HG03571 (cell line): ENCODE results near the gene SIT1.
A peak's percentile ranks its signal among the peaks of the same experiment; 100 is the strongest.

ENCODE experiments used
- ATAC-seq: cut with Tn5 transposase; IDR thresholded peaks from one replicate; pipeline ENCODE4 v1.9.1; 2021; ENCODE audit not compliant: unreplicated experiment

SIT1 gene

GRCh38 chr9:35682520-35683315, 32.0 kb upstream of the SIT1 start:
- ATAC-seq, result no peak

- no peak for ATAC-seq
These were observed 31.3 kb upstream of the SIT1 start for GRCh38 chr9:35682051-35682450.

DNA sequence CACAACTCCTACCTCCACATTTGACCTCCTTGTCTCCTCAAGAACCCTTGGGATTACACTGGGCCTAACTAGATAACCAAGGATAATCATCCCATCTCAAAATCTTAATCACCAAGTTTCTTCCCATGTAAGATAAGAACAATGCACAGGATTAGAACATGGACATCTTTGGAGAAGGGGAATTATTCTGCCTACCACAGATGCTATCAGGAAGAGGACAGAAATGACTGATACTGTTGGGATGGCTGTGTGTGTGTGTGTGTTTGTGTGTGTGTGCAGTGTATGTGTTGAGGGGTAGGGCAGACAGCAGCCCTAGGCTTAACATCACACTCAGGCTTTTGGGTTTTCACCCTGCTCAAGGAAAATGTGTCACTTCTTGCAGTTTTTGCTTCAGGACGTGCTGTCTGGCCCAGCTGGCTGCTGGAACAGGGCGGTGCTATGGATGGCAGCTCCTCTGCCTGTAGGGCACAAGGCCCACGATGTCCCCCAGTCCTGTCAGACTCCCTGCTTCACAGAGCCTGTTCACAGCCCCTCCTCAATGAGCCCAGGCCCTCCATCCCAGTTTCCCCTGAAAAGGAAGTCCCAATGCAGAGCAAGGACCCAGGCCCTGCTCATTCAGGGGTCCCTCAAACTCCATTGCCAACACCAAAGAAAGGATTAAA, 30.7 kb upstream of the SIT1 start:
- no peak for ATAC-seq

DNA sequence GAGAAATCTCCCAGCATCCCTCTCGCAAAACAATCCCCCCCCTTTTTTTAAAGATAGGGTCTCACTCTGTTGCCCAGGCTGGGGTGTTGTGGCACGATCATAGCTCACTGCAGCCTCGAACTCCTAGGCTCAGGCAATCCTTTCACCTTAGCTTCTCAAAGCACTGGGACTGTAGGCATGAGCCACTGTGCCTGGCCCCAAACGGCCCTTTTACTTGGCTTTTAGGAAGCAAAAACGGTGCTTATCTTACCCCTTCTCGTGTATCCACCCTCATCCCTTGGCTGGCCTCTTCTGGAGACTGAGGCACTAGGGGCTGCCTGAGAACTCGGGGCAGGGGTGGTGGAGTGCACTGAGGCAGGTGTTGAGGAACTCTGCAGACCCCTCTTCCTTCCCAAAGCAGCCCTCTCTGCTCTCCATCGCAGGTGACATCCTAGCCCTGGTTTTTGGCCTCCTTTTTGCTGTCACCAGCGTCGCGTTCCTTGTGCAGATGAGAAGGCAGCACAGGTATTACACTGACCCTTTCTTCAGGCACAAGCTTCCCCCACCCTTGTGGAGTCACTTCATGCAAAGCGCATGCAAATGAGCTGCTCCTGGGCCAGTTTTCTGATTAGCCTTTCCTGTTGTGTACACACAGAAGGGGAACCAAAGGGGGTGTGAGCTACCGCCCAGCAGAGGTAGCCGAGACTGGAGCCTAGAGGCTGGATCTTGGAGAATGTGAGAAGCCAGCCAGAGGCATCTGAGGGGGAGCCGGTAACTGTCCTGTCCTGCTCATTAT, 29.8 kb upstream of the SIT1 start:
- no peak for ATAC-seq

- no peak for ATAC-seq
These were observed 29.1 kb upstream of the SIT1 start for GRCh38 chr9:35679766-35680330.

DNA sequence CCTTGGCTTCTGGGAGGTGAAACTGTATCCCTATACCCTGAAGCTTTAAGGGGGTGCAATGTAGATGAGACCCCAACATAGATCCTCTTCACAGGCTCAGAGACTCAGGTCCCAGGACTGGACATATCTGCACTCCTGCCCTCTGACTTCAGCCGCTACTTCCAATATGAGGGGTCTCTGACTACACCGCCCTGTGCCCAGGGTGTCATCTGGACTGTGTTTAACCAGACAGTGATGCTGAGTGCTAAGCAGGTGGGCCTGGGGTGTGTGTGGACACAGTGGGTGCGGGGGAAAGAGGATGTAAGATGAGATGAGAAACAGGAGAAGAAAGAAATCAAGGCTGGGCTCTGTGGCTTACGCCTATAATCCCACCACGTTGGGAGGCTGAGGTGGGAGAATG, 28.4 kb upstream of the SIT1 start:
- ATAC-seq, result no peak

DNA sequence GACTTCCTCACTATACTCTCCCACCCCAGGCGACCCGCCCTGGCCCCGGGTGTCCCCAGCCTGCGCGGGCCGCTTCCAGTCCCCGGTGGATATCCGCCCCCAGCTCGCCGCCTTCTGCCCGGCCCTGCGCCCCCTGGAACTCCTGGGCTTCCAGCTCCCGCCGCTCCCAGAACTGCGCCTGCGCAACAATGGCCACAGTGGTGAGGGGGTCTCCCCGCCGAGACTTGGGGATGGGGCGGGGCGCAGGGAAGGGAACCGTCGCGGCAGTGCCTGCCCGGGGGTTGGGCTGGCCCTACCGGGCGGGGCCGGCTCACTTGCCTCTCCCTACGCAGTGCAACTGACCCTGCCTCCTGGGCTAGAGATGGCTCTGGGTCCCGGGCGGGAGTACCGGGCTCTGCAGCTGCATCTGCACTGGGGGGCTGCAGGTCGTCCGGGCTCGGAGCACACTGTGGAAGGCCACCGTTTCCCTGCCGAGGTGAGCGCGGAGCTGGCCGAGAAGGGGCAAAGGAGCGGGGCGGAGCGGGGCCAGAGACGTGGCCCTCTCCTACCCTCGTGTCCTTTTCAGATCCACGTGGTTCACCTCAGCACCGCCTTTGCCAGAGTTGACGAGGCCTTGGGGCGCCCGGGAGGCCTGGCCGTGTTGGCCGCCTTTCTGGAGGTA, 25.1 kb upstream of the SIT1 start:
- no peak for ATAC-seq

DNA sequence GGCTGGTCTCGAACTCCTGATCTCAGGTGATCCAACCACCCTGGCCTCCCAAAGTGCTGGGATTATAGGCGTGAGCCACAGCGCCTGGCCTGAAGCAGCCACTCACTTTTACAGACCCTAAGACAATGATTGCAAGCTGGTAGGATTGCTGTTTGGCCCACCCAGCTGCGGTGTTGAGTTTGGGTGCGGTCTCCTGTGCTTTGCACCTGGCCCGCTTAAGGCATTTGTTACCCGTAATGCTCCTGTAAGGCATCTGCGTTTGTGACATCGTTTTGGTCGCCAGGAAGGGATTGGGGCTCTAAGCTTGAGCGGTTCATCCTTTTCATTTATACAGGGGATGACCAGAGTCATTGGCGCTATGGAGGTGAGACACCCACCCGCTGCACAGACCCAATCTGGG, 24.5 kb upstream of the SIT1 start:
- no peak for ATAC-seq

GRCh38 chr9:35674025-35674361, 23.3 kb upstream of the SIT1 start:
- ATAC-seq, result no peak

- no peak for ATAC-seq
These were observed 22.6 kb upstream of the SIT1 start, which contains the start of gene CA9 for GRCh38 chr9:35673132-35674024. Gene CA9, plus strand, starts transcription at chr9:35673928. Its CDS starts 32 bp downstream, at chr9:35673960.

DNA sequence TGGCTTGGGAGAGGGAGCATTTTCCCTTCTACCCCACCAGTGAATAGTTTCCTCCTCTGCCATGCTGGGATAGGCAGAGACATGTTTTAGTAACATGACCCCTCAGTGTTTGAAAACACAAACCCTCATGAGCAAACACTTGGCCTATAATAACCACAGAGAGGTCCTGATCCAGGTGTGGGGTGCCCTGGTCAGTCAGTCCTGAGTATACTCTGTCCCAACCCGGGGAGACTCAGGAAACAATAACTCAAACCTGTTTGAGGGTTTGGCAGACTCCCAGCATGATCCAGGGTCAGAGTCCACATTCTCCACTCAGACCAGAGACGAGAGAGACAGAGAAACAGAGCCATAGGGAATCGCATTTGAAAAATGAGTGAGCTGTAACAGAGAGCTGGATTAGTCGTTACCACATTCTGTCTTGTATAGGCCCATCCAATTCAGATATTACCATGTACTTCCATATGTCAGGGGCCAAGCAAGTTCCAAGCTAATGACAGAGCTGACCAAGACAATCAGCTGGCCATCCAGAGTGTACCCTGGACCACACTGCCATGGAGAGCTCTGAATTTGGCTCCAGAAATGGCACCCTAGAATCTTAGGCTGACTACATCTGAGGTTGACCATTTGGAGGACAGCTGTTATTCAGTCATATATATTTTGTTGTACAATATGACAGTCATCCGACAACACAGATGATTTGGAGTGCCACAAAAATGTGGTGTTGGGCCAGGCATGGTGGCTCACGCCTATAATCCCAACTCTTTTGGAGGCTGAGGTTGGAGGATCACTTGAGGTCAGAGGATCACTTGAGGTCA, 18.8 kb upstream of the SIT1 start:
- no peak for ATAC-seq

DNA sequence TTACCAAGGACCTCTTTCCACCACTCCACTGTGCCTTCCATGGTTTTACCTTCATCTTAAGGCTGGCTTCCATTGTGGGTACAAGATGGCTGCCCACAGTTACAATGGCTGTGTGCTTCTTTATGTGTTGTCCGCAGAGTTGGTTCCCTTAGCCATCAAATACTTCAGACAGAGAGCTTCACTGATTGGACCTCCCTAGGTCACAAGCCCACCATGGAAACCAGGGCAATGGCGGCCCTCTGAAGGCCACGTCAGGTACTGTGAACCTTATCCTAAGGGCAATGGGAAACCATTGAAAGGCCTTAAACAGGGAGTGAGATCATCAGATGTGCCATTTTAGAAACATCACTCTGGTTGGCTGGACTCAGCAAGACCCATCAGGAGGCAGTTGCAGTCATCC, 17.2 kb upstream of the SIT1 start:
- ATAC-seq, result no peak

DNA sequence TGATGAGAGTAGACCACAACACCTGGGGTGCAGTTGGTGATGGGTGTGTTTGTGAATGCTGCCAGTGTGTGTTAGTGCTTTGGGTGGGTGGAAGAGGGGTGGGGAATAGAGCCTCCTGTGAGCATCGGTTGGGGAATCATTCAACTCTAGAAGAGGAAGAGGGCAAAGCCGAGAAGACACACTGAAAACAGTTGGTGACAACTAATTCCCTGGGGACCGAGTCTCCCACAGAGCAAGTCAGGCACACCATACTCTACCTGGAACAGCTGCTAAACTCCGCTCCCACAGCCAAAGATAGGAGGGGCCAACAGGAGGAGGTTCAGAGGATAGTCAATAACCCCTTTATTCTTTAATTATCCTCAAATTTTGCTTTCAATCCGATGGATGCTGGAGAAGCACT, 15.8 kb upstream of the SIT1 start:
- ATAC-seq, result no peak

DNA sequence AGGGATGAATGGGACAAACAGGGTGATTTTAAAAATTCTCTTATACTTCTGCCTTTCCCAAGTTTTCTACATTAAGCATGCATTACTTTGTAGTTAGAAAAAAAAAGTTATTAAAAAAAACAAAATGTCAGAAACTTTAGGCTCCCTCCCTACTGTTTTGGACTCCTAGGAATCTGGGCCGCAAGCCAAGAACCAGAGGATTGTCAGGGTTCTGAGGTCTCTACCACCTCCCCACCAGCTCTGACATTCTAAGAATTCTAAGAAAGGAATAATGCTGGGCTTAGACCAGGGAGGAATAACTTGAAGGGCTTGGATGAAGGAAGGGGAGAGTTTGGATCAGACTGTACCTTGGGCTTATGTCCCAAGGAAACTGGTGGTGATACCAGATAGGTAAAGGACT, 15.3 kb upstream of the SIT1 start:
- ATAC-seq, result no peak

GRCh38 chr9:35665471-35665818, 14.7 kb upstream of the SIT1 start:
- ATAC-seq, result no peak

DNA sequence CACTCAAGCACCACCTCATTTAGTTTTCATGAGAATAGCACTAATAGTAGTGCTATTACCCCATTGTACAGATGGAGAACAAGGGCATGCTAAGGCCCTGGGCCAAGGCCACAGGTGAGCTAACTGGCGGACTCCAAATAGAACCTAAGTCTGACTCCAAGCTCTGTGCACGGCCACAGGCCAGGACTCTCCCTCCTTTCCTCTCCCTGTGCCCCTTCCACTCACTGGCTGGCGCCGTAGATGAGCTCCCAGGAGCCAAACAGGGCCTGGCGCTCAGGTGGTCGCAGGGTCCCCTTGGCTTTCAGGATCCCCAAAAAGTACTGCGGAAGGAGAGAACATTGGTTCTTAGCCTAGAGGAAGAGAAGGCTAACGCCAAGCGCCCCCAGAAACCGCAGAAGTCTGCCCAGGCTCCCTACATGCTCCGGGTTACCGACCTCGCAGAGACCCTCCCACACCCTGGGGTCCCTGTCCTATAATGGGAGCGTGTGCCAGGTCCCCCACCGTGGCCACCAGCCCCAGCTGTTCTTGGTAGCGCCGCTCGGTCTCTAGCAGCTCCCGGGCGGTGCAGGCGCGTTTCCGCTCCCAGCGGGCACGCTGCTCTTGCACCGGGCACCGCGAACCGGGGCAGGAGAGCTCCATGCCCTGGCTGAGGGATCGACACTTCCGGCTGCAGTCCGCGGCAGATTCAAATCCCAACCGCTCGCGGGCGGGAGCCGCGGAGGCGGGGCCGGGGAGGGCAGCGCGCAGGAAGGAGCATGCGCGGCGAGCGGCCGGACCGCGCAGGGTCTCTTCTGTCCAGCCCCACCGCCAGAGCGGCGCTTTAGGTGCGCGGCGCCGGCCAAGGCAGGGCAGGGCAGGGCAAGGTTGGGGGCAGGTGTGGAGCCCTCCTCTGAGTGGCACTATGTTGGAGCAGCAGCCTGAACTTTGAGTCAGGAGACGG, 14.1 kb upstream of the SIT1 start, which contains the start of gene ARHGEF39:
ARHGEF39 (minus strand) TSS at position 665 of the 940 bp plus-strand sequence; CDS start at position 639, 26 bp downstream.
- peak; percentile 63 for ATAC-seq

- ATAC-seq, result no peak
These were observed 11.7 kb upstream of the SIT1 start for GRCh38 chr9:35662437-35662836.

GRCh38 chr9:35661756-35662350, 11.1 kb upstream of the SIT1 start:
- ATAC-seq, result no peak
